Natural killer cell (primary cell): ENCODE data around the gene RNF182. TPM values are rescaled to one million over a fixed set of nuclear protein-coding genes. Genes with fewer than 3 reads are reported as not detected.

Experiments used
- ATAC-seq, 3 donors: fragments of 150-1000 bp in 2 of 3; fragments of 200-7000 bp in 1 of 3; cut with Tn5 transposase; 1 replicate in 1 of 3; 2 replicates in 2 of 3; pipeline ENCODE4 v1.10.0; 2021; ENCODE audit warnings: mild to moderate bottlenecking in 2 of 3, moderate library complexity in 2 of 3
- DNase-seq, 2 donors: peaks; one replicate each; pipeline versions ENCODE4 v3.0.0 to v3.0.0-alpha.2; 2013 to 2021; ENCODE audit warnings: mixed read lengths in 1 of 2
- H3K27ac ChIP-seq: one replicate; pipeline ENCODE4 v1.5.1; 2013; ENCODE audit warnings: mild to moderate bottlenecking, low read length
- H3K27me3 ChIP-seq: one replicate; pipeline ENCODE4 v1.6.1; 2013; ENCODE audit warnings: low read length; ENCODE audit not compliant: control insufficient read depth, insufficient read depth
- H3K36me3 ChIP-seq: one replicate; pipeline ENCODE4 v1.6.1; 2013; ENCODE audit warnings: low read length; ENCODE audit not compliant: control insufficient read depth, insufficient read depth
- H3K4me1 ChIP-seq: one replicate; pipeline ENCODE4 v1.6.1; 2013; ENCODE audit warnings: low read length; ENCODE audit not compliant: control insufficient read depth, insufficient read depth
- H3K4me3 ChIP-seq: one replicate; pipeline ENCODE4 v1.5.1; 2013; ENCODE audit warnings: low read length
- H3K9me3 ChIP-seq: one replicate; pipeline ENCODE4 v1.6.1; 2013; ENCODE audit warnings: low read length; ENCODE audit not compliant: control insufficient read depth, insufficient read depth
- H3K27ac Mint-ChIP-seq, 2 donors: one replicate each; pipeline ENCODE4 v1.8.0; 2022; ENCODE audit warnings: mild to moderate bottlenecking in 2 of 2, mixed read lengths in 2 of 2, moderate library complexity in 1 of 2
- H3K27me3 Mint-ChIP-seq, 2 donors: one replicate each; pipeline ENCODE4 v1.8.0; 2022; ENCODE audit warnings: low read depth in 2 of 2, mixed read lengths in 2 of 2
- H3K36me3 Mint-ChIP-seq: one replicate; pipeline ENCODE4 v1.8.0; 2022; ENCODE audit warnings: mixed read lengths
- H3K4me1 Mint-ChIP-seq, 2 donors: one replicate each; pipeline ENCODE4 v1.8.0; 2022; ENCODE audit warnings: mixed read lengths in 2 of 2
- H3K4me3 Mint-ChIP-seq: one replicate; pipeline ENCODE4 v1.8.0; 2022; ENCODE audit warnings: mild to moderate bottlenecking, moderate library complexity, mixed read lengths
- H3K9me3 Mint-ChIP-seq, 2 donors: one replicate each; pipeline ENCODE4 v1.8.0; 2022; ENCODE audit warnings: mixed read lengths in 2 of 2
- CTCF ChIP-seq: fragments of 200-600 bp; IDR thresholded peaks from one replicate; pipeline ENCODE4 v1.8.0; 2022; ENCODE audit warnings: antibody characterized with exemption
- WGBS: methylation state at CpG from one replicate; pipeline ENCODE4 v1.1.7; 2013; ENCODE audit warnings: missing lambda C conversion rate; ENCODE audit not compliant: insufficient coverage; 5-methylcytosine and 5-hydroxymethylcytosine counted together
- intact Hi-C: fragments of 100-400 bp; cut with micrococcal nuclease; formaldehyde crosslinking; loops from one replicate; pipeline ENCODE4 v1.14.2; 2022
- total RNA-seq, 4 donors: library from RNA; stranded (reverse); fragments of 120-200 nt in 1 of 4; gene quantifications; one replicate each; pipeline versions ENCODE4 v1.2.3 to v1.2.4, GENCODE V29; 2013 to 2022

RNF182 gene
- total RNA-seq, 3 donors from 2014 or later (not counting 1 experiment from before 2014, with no cell fraction given) = not detected

- Histone ChIP-seq H3K4me1 (no peaks in the 10 kb centered on the region), H3K27ac (no peak overlapping the region), H3K27me3 (no peaks in the 10 kb centered on the region), H3K36me3 (no peaks in the 10 kb centered on the region), H3K4me3 (no peak overlapping the region), H3K9me3 (no peaks in the 10 kb centered on the region)
- intact Hi-C loops = no loop called here
- DNase-seq = no peak
- Mint-ChIP-seq H3K27me3 (peaks cover 9 to 19% of the 10 kb centered on the region in 2 donors), H3K36me3 (no peaks in the 10 kb centered on the region), H3K9me3 (no peaks in the 10 kb centered on the region), H3K4me1 (peaks cover 6 to 16% of the 10 kb centered on the region in 2 donors), H3K4me3 (no peak overlapping the region), H3K27ac (no peak overlapping the region)
- TF ChIP-seq CTCF = no peak
- ATAC-seq = no peak
- 88% methylated on average over 5 of the region's 5 CpGs for WGBS
Observed at GRCh38 chr6:14022673-14023072, 97.9 kb downstream of the RNF182 start.

- no peak for DNase-seq
- TF ChIP-seq CTCF = no peak
- WGBS = 87% methylated on average over 2 of the region's 3 CpGs
- Mint-ChIP-seq H3K27me3 (peaks cover 12 to 22% of the 10 kb centered on the region in 2 donors), H3K36me3 (no peaks in the 10 kb centered on the region), H3K9me3 (no peaks in the 10 kb centered on the region), H3K27ac (no peak overlapping the region), H3K4me3 (no peak overlapping the region), H3K4me1 (peaks cover 6 to 16% of the 10 kb centered on the region in 2 donors)
- no peak for ATAC-seq
- Histone ChIP-seq H3K4me3 (no peak overlapping the region), H3K4me1 (no peaks in the 10 kb centered on the region), H3K36me3 (no peaks in the 10 kb centered on the region), H3K27ac (no peak overlapping the region), H3K9me3 (no peaks in the 10 kb centered on the region), H3K27me3 (peaks cover 3% of the 10 kb centered on the region)
- intact Hi-C loops = no loop called here
Observed at GRCh38 chr6:14023855-14024254, 99.1 kb downstream of the RNF182 start.

GRCh38 chr6:14025160-14025559 is 100.4 kb downstream of the RNF182 start:
- Histone ChIP-seq H3K4me3 (no peak overlapping the region), H3K36me3 (no peaks in the 10 kb centered on the region), H3K27ac (no peak overlapping the region), H3K4me1 (no peaks in the 10 kb centered on the region), H3K9me3 (no peaks in the 10 kb centered on the region), H3K27me3 (peaks cover 3% of the 10 kb centered on the region)
- Mint-ChIP-seq H3K4me3 (no peak overlapping the region), H3K9me3 (no peaks in the 10 kb centered on the region), H3K4me1 (peaks cover 6 to 16% of the 10 kb centered on the region in 2 donors), H3K36me3 (no peaks in the 10 kb centered on the region), H3K27ac (no peak overlapping the region), H3K27me3 (peaks cover 18 to 26% of the 10 kb centered on the region in 2 donors)
- intact Hi-C loops = no loop called here
- WGBS = 52% methylated on average over 7 of the region's 8 CpGs
- no peak for TF ChIP-seq CTCF
- peak; percentile 48 to 57 (median 50) for ATAC-seq
- DNase-seq = peak in 1 of 2 donors; percentile 4

GRCh38 chr6:14026831-14027539 is 102.2 kb downstream of the RNF182 start:
- H3K4me1 Mint-ChIP-seq = peaks cover 6 to 16% of the 10 kb centered on the region in 2 donors
- intact Hi-C loops = no loop called here
- no peak overlapping the region for H3K4me3 Mint-ChIP-seq
- peaks cover 19 to 27% of the 10 kb centered on the region in 2 donors for H3K27me3 Mint-ChIP-seq
- Histone ChIP-seq H3K4me1 (no peaks in the 10 kb centered on the region), H3K27me3 (peaks cover 3% of the 10 kb centered on the region), H3K9me3 (no peaks in the 10 kb centered on the region), H3K27ac (no peak overlapping the region), H3K36me3 (no peaks in the 10 kb centered on the region), H3K4me3 (no peak overlapping the region)
- H3K9me3 Mint-ChIP-seq = no peaks in the 10 kb centered on the region
- DNase-seq (no peak), ATAC-seq (no peak)
- no peaks in the 10 kb centered on the region for H3K36me3 Mint-ChIP-seq
- H3K27ac Mint-ChIP-seq = no peak overlapping the region
- 18% methylated on average over 8 of the region's 9 CpGs for WGBS
- TF ChIP-seq CTCF = no peak
